ENCODE measurements around the gene PSMC4. TPM values are rescaled to one million over a fixed set of nuclear protein-coding genes. Genes with fewer than 3 reads are reported as not detected.
A peak's percentile ranks its signal among the peaks of the same experiment; 100 is the strongest.

Gene PSMC4
- total RNA-seq, 1 experiment from 2014 or later = 111 TPM

GRCh38 chr19:39996218-39996810, 25.3 kb downstream of the PSMC4 start:
- Histone ChIP-seq H2AFZ (ENCODE audit: low read length) (no peak overlapping the region), H4K91ac (ENCODE audit: insufficient read length, low read depth, low read length) (no peak overlapping the region), H3K27me3 (ENCODE audit: insufficient read depth, low read length) (no peaks in the 10 kb centered on the region), H2BK15ac (ENCODE audit: low read depth, low read length) (no peak overlapping the region), H3K9ac (ENCODE audit: extremely low read depth, insufficient read length, low read length) (peak overlapping the region; percentile 48), H4K8ac (replicated peaks; ENCODE audit: insufficient read length, low read depth, low read length) (no peak overlapping the region), H4K5ac (ENCODE audit: insufficient read length, low read depth, low read length) (no peak overlapping the region), H2BK120ac (ENCODE audit: low read depth, low read length, poor library complexity, severe bottlenecking) (no peak overlapping the region), H3K14ac (ENCODE audit: insufficient read depth, low read length) (0 out of 2 replicates have a peak overlapping the region, but pooled peaks have one; percentile 6), H3K79me1 (ENCODE audit: insufficient read depth, low read depth, low read length, poor library complexity, severe bottlenecking) (no peaks in the 10 kb centered on the region), H3K23ac (ENCODE audit: insufficient read length, low read depth, low read length) (no peak overlapping the region), H2BK12ac (ENCODE audit: insufficient read length, low read depth, low read length) (no peak overlapping the region), H3K4me2 (ENCODE audit: insufficient read depth, insufficient read length, low read length) (peak overlapping the region; percentile 88), H3T11ph (ENCODE audit: low read length) (no peak overlapping the region), H3K4ac (ENCODE audit: low read depth, low read length) (no peak overlapping the region), H3K18ac (ENCODE audit: insufficient read length, low read depth, low read length) (no peak overlapping the region), H3K56ac (ENCODE audit: insufficient read length, low read depth, low read length) (no peak overlapping the region), H3K4me1 (ENCODE audit: insufficient read depth, low read length) (no peaks in the 10 kb centered on the region), H2BK5ac (ENCODE audit: insufficient read length, low read length) (no peak overlapping the region), H2BK20ac (ENCODE audit: low read depth, low read length, poor library complexity, severe bottlenecking) (no peak overlapping the region), H3K27ac (ENCODE audit: insufficient read length, low read depth, low read length) (no peak overlapping the region), H2AK5ac (ENCODE audit: insufficient read length, low read length) (no peak overlapping the region), H3K23me2 (ENCODE audit: insufficient read length, low read depth, low read length, poor library complexity, severe bottlenecking) (peaks cover 4% of the 10 kb centered on the region), H4K20me1 (ENCODE audit: control insufficient read depth, insufficient read depth, insufficient read length) (no peaks in the 10 kb centered on the region), H3K9me3 (ENCODE audit: control insufficient read depth, low read depth, low read length) (peaks cover 11% of the 10 kb centered on the region), H3K79me2 (ENCODE audit: insufficient read depth, low read length) (peaks cover 3% of the 10 kb centered on the region; the same call in 1 of the 2 replicates)
- peaks cover 15 to 25% (median 21%) of the 10 kb centered on the region in 3 experiments for H3K36me3 Mint-ChIP-seq (ENCODE audit: insufficient read depth in 1 of 3, low read depth in 3 of 3)
- no peak for DNase-seq
- no peak for TF ChIP-seq CTCF (conservative IDR thresholded peaks at IDR 0.05)
- H3K4me3 Mint-ChIP-seq = peak overlapping the region; percentile 89 to 100
- no peaks in the 10 kb centered on the region for H3K27me3 Mint-ChIP-seq (ENCODE audit: low read depth)
- peaks cover 18 to 29% of the 10 kb centered on the region in 2 experiments for H3K9me3 Mint-ChIP-seq
- peak overlapping the region in 2 of 3 experiments; percentile 15 to 98; a peak in 6 of 7 replicates for H3K27ac Mint-ChIP-seq
- peaks cover 10 to 18% of the 10 kb centered on the region in 2 experiments for H3K4me1 Mint-ChIP-seq
- WGBS (ENCODE audit: extremely low coverage, insufficient read length, low lambda C conversion rate) = no CpG with 5 or more reads among the region's 19 CpGs
